IMR-90 (cell line): ENCODE results near the gene NT5C1A. TPM values are rescaled to one million over a fixed set of nuclear protein-coding genes. Genes with fewer than 3 reads are reported as not detected.

Experiments used
- ATAC-seq: fragments of 200-7000 bp; cut with Tn5 transposase; 2 replicates; pipeline ENCODE4 v1.9.1; 2020; ENCODE audit warnings: low read depth, mild to moderate bottlenecking, moderate library complexity
- BruUV-seq: library from RNA; stranded (reverse); fragments of 400-500 nt; replicated peaks from 2 replicates; lab custom pipeline; 2021; lab: Mats Ljungman, UMichigan
- CTCF ChIA-PET: fragments of 300-600 bp; formaldehyde crosslinking; extraction: SDS; loops from one replicate; lab custom pipeline; 2021; ENCODE audit warnings: antibody characterized with exemption; lab: Yijun Ruan, JAX
- POLR2A ChIA-PET: fragments of 300-600 bp; sonication (Branson Sonifier 250); formaldehyde crosslinking; loops from one replicate; lab custom pipeline; 2022; ENCODE audit warnings: antibody characterized with exemption; ENCODE audit not compliant: unreplicated experiment; lab: Charles Lee
- DNase-seq: peaks from one replicate; pipeline ENCODE4 v3.0.0; 2013
- H2AFZ ChIP-seq: replicated peaks from 2 replicates; pipeline ENCODE3; 2013; ENCODE audit warnings: low read length, mild to moderate bottlenecking; ENCODE audit not compliant: poor library complexity
- H2AK5ac ChIP-seq: 2 replicates; pipeline ENCODE4 v1.6.1; 2013; ENCODE audit warnings: low read depth, low read length, inconsistent platforms
- H2AK9ac ChIP-seq: replicated peaks from 2 replicates; pipeline ENCODE3; 2013; ENCODE audit warnings: mild to moderate bottlenecking, low read depth, low read length, moderate library complexity; ENCODE audit not compliant: poor library complexity
- H2BK120ac ChIP-seq: 2 replicates; pipeline ENCODE4 v1.6.1; 2013; ENCODE audit warnings: low read depth, low read length, inconsistent platforms
- H2BK15ac ChIP-seq: 3 replicates; pipeline ENCODE4 v1.6.1; 2013; ENCODE audit warnings: low read depth, low read length, inconsistent platforms
- H2BK20ac ChIP-seq: 2 replicates; pipeline ENCODE4 v1.6.1; 2013; ENCODE audit warnings: low read depth, mild to moderate bottlenecking, inconsistent platforms, low read length, moderate library complexity
- H2BK5ac ChIP-seq: 2 replicates; pipeline ENCODE4 v1.6.1; 2013; ENCODE audit warnings: mild to moderate bottlenecking, low read depth, low read length, inconsistent platforms; ENCODE audit not compliant: poor library complexity, severe bottlenecking
- H3K14ac ChIP-seq: replicated peaks from 2 replicates; pipeline ENCODE4 v1.6.1; 2013; ENCODE audit warnings: low read depth, low read length, inconsistent platforms
- H3K18ac ChIP-seq: 2 replicates; pipeline ENCODE4 v1.6.1; 2013; ENCODE audit warnings: low read depth, low read length, control low read depth
- H3K23ac ChIP-seq: 2 replicates; pipeline ENCODE4 v1.6.1; 2013; ENCODE audit warnings: low read depth, low read length, inconsistent platforms
- H3K27ac ChIP-seq: 2 replicates; pipeline ENCODE4 v1.5.1; 2013; ENCODE audit warnings: mild to moderate bottlenecking, control low read depth, low read length; ENCODE audit not compliant: insufficient read depth
- H3K27me3 ChIP-seq: 2 replicates; pipeline ENCODE4 v1.6.1; 2013; ENCODE audit warnings: low read length; ENCODE audit not compliant: control insufficient read depth, insufficient read depth
- H3K36me3 ChIP-seq: 2 replicates; pipeline ENCODE4 v1.6.1; 2013; ENCODE audit warnings: low read length, mixed read lengths; ENCODE audit not compliant: control insufficient read depth, insufficient read depth
- H3K4ac ChIP-seq: 2 replicates; pipeline ENCODE4 v1.6.1; 2013; ENCODE audit warnings: low read depth, low read length, inconsistent platforms
- H3K4me1 ChIP-seq: 2 replicates; pipeline ENCODE4 v1.6.1; 2013; ENCODE audit warnings: low read length, mixed read lengths; ENCODE audit not compliant: control insufficient read depth, insufficient read depth
- H3K4me2 ChIP-seq: 2 replicates; pipeline ENCODE4 v1.6.1; 2013; ENCODE audit warnings: low read depth, mild to moderate bottlenecking, control low read depth, low read length, moderate library complexity
- H3K4me3 ChIP-seq: 2 replicates; pipeline ENCODE4 v1.5.1; 2013; ENCODE audit warnings: low read depth, mild to moderate bottlenecking, control low read depth, low read length, moderate library complexity; ENCODE audit not compliant: insufficient read depth
- H3K56ac ChIP-seq: 2 replicates; pipeline ENCODE4 v1.6.1; 2013; ENCODE audit warnings: low read length, inconsistent platforms; ENCODE audit not compliant: insufficient read depth; ENCODE audit errors: extremely low read depth
- H3K79me1 ChIP-seq, 2 experiments: 2 replicates each; pipeline ENCODE4 v1.6.1; 2013; ENCODE audit warnings: low read length in 2 of 2, inconsistent platforms in 1 of 2, low read depth in 1 of 2
- H3K9ac ChIP-seq: 2 replicates; pipeline ENCODE4 v1.6.1; 2013; ENCODE audit warnings: low read depth, low read length, control low read depth
- H3K9me1 ChIP-seq: 2 replicates; pipeline ENCODE4 v1.6.1; 2013; ENCODE audit warnings: low read length, inconsistent platforms; ENCODE audit not compliant: insufficient read depth
- H3K9me3 ChIP-seq: 2 replicates; pipeline ENCODE4 v1.6.1; 2013; ENCODE audit warnings: low read length; ENCODE audit not compliant: control insufficient read depth, insufficient read depth
- H4K20me1 ChIP-seq: 2 replicates; pipeline ENCODE4 v1.6.1; 2013; ENCODE audit warnings: low read length, inconsistent platforms; ENCODE audit not compliant: insufficient read depth
- H4K5ac ChIP-seq: 2 replicates; pipeline ENCODE4 v1.6.1; 2013; ENCODE audit warnings: mild to moderate bottlenecking, low read depth, low read length, control low read depth
- H4K8ac ChIP-seq, 2 experiments: 2 replicates each; pipeline ENCODE4 v1.6.1; 2013; ENCODE audit warnings: low read depth in 2 of 2, low read length in 2 of 2, control low read depth in 1 of 2, inconsistent platforms in 1 of 2
- H4K91ac ChIP-seq: 2 replicates; pipeline ENCODE4 v1.6.1; 2013; ENCODE audit warnings: low read depth, low read length, inconsistent platforms; ENCODE audit not compliant: insufficient read depth
- CTCF ChIP-seq: conservative IDR thresholded peaks from 2 replicates; pipeline ENCODE4 v1.5.1; 2012; ENCODE audit warnings: mild to moderate bottlenecking, low read depth, low read length, improper control_type of control experiment
- RCOR1 ChIP-seq: IDR thresholded peaks from 2 replicates; pipeline ENCODE4 v1.6.1; 2012; ENCODE audit warnings: mild to moderate bottlenecking, low read length, improper control_type of control experiment; ENCODE audit not compliant: insufficient replicate concordance
- RFX5 ChIP-seq: IDR thresholded peaks from 2 replicates; pipeline ENCODE4 v1.8.0; 2012; ENCODE audit warnings: low read depth, mild to moderate bottlenecking, low read length, moderate library complexity
- SMC3 ChIP-seq: fragments of 150-350 bp; IDR thresholded peaks from 2 replicates; pipeline ENCODE4 v1.6.1; 2016; ENCODE audit warnings: low read depth, mild to moderate bottlenecking, antibody characterized with exemption, low read length, moderate library complexity
- WGBS, 2 experiments: methylation state at CpG; one replicate each; pipeline versions ENCODE4 v1.1.5 to v1.1.7; 2013; ENCODE audit warnings: missing lambda C conversion rate in 2 of 2; ENCODE audit not compliant: insufficient read length in 1 of 2; ENCODE audit errors: extremely low coverage in 2 of 2; 5-methylcytosine and 5-hydroxymethylcytosine counted together
- dilution Hi-C: fragments of 300-500 bp; cut with HindIII; formaldehyde crosslinking; loops from one replicate; pipeline ENCODE4 v1.14.3; 2018; ENCODE audit warnings: low sequenced_read_pairs; ENCODE audit not compliant: unreplicated experiment
- in situ Hi-C: fragments of 300-500 bp; cut with MboI; formaldehyde crosslinking; loops from 3 replicates; pipeline ENCODE4 v1.14.3; 2019; ENCODE audit warnings: low sequenced_read_pairs, inconsistent platforms, mixed read lengths
- intact Hi-C: fragments of 100-400 bp; cut with micrococcal nuclease; formaldehyde crosslinking; loops from 2 replicates; pipeline ENCODE4 v1.10.0; 2022
- polyA plus RNA-seq, 3 experiments: library from polyadenylated mRNA; depleted of rRNA; stranded (reverse); fragments of >200 nt; gene quantifications; 2 replicates each; pipeline ENCODE4 v1.2.3, GENCODE V29; 2012; ENCODE audit warnings: low replicate concordance in 1 of 3
- total RNA-seq: library from RNA; depleted of rRNA; stranded (reverse); fragments of >200 nt; gene quantifications from 2 replicates; pipeline ENCODE4 v1.2.3, GENCODE V29; 2012

NT5C1A gene
- total and polyA plus RNA-seq, 2 of the 4 experiments (the other 2 are of a cell fraction) = not detected

- DNase-seq (peak; percentile 19), ATAC-seq (peak; percentile 71)
- Histone ChIP-seq H2BK120ac (no peak within 1 kb of the TSS), H3K56ac (no peak within 1 kb of the TSS), H3K4ac (no peak within 1 kb of the TSS), H3K23ac (no peak within 1 kb of the TSS), H3K79me1 (no peaks in the 10 kb centered on the region), H3K27me3 (peaks cover 37% of the 10 kb centered on the region), H3K18ac (no peak within 1 kb of the TSS), H4K8ac (no peak within 1 kb of the TSS), H4K5ac (no peak within 1 kb of the TSS), H2BK20ac (no peak within 1 kb of the TSS), H2BK15ac (no peak within 1 kb of the TSS), H3K4me3 (peak within 1 kb of the TSS; percentile 33; the same call in 1 of the 2 replicates), H3K9me1 (0 out of 2 replicates have a peak, but pooled peaks cover 3% of the 10 kb centered on the region), H2BK5ac (no peak within 1 kb of the TSS), H3K14ac (no peak within 1 kb of the TSS), H2AFZ (peak within 1 kb of the TSS; percentile 76), H2AK5ac (no peak within 1 kb of the TSS), H3K4me2 (peak within 1 kb of the TSS; percentile 47; the same call in 1 of the 2 replicates), H3K9me3 (no peaks in the 10 kb centered on the region; the same call in 1 of the 2 replicates), H3K9ac (no peak within 1 kb of the TSS), H4K91ac (no peak within 1 kb of the TSS), H3K4me1 (0 out of 2 replicates have a peak, but pooled peaks cover 2% of the 10 kb centered on the region), H2AK9ac (no peak within 1 kb of the TSS), H3K27ac (no peak within 1 kb of the TSS), H4K20me1 (no peaks in the 10 kb centered on the region), H3K36me3 (no peaks in the 10 kb centered on the region)
- no TSS peak for BruUV-seq
- CTCF ChIA-PET = interaction anchor here (1.3 kb wide), 1 partner anchor 33 kb away, joined by 3 read pairs; no protein-coding TSS in a partner anchor
- intact Hi-C loops = no loop called here
- in situ Hi-C loops = no loop called here
- WGBS, 2 experiments = 15% methylated on average over 22 of the region's 88 CpGs; no CpG with 5 or more reads in 1 of the 2 experiments
- no peak for TF ChIP-seq RCOR1
- no peak for TF ChIP-seq RFX5
- no peak for TF ChIP-seq SMC3
- TF ChIP-seq CTCF = peak; percentile 20; the same call in 1 of the 2 replicates
- dilution Hi-C loops = no loop called here
- POLR2A ChIA-PET = no interaction called here
Measured at GRCh38 chr1:39639305-39640130, 32.4 kb downstream of the NT5C1A start, which contains the start of gene HEYL. HEYL (minus strand) TSS chr1:39639643; CDS start chr1:39639625, 18 bp downstream.
